LHCN-M2 (cell line): ENCODE results near the gene ARPC4. TPM values are rescaled to one million over a fixed set of nuclear protein-coding genes. Genes with fewer than 3 reads are reported as not detected.
A peak's percentile ranks its signal among the peaks of the same experiment; 100 is the strongest.

ENCODE experiments used
- DNase-seq: peaks from one replicate; pipeline ENCODE4 v3.0.0-alpha.2; 2012; ENCODE audit warnings: low read depth
- total RNA-seq: library from RNA; depleted of rRNA; stranded (reverse); fragments of >200 nt; gene quantifications from 2 replicates; pipeline ENCODE4 v1.2.3, GENCODE V29; 2014

ARPC4 gene
- total RNA-seq, 1 experiment from 2014 or later = 310 TPM

DNA sequence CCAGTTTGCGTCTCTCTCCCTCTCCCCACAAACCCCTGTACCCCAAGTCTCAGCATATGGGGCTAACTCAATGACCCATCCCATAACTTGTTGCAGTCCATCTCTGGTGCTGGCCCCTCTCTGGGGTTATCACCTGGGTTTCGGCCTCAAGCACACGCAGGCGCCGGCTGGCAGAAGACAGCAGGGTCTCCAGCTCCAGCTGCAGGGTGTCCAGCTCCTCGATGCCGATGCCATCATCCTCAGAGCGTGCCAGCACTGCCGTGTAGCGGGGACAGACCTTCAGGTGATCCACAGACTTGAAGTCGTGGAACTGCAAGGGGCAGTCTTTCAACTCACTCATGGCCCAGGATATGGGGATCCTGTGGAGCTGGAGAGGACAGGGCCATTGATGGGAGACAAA is 1.8 kb upstream of the ARPC4 start:
- DNase-seq = no peak

DNA sequence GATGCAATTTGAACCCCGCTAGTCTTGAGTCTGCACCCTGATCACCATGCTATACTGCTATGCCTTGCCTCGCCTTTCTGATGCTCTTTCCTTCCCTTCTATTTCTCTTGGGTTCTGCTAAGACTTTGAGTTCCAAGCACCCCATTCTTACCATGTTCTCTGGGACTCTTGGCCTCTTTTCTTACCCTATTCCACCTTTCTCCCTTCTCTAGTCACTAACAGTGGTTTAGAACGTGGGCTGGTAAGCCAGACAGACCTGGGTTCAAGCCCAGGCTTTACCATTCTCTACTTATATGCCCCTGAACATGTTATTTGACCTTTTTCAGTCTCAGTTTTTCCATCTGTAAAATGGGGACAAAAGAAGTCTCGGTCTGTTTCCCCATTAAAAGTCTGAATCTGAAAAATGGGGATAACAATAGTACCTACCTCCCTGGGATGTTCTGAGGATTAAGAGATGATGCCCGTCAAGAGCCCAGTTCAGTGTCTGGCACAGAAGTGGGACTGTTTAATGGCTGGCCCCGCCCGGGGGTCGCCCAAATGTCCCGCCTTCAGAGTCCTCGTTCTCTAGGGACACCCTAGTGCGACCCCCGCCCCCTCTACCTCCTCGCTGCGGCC is 985 bp upstream of the ARPC4 start:
- no peak for DNase-seq

DNA sequence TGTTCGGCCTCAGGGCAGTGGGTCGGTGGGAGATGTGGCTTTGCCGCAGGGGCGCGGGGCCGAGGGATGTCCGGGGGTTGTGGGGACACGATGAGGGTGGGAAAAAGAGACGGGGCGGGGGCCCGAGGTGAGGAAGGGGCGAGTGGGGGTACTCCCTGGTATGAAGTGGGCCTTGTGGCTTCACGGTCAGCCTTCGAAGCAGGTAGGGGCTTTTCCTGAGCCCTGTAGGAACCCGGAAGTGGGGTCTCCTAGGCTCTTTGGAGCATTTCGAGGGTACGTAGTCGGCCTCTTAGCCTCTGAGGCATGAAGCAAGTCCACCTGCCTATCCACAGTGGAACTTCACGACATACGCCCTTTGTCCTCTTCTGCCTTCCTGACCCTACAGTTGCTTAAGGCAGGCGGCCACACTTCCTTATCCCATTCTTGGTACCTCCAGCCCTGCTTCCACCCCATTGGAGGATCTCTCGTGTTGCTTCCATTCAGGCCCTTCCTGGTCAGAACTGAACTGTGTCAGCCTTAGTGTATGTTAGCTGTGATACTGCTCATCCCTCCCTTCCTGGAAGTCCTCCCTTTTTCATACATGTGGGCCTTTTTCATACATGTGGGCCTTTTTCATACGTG is 389 bp downstream of the ARPC4 start:
- DNase-seq = peak; percentile 36

DNA sequence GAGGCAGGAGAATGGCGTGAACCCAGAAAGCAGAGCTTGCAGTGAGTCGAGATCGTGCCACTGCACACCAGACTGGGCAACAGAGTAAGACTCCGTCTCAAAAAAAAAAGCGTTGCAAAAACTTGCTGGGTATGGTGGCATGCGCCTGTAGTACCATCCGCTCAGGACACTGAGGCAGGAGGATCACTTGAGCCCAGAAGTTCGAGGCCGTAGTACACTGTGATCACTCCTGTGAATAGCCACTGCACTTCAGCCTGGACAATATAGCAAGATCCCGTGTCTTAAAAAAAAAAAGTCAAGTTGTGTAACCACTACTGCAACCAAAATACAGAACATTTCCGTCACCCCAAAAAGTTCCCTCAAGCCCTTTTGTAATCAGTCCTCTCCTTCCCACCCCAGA is 1.5 kb downstream of the ARPC4 start:
- no peak for DNase-seq

DNA sequence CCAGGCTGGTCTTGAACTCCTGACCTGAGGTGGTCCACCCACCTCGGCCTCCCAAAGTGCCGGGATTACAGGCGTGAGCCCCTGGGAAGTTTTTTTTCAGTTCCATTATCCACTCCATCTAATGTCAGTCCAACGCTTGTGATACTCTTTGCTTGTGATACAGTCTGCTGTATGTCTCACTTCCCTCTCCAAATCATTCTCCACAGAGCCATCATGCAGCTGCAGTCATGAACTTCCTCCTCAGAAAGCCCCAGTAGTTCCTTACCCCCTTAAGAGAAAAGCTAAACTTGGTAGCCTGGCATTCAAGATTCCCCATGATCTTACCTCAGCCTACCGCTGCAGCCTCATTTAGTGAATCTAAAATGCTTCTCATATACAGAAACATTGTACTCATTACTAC is 2.3 kb downstream of the ARPC4 start:
- no peak for DNase-seq

DNA sequence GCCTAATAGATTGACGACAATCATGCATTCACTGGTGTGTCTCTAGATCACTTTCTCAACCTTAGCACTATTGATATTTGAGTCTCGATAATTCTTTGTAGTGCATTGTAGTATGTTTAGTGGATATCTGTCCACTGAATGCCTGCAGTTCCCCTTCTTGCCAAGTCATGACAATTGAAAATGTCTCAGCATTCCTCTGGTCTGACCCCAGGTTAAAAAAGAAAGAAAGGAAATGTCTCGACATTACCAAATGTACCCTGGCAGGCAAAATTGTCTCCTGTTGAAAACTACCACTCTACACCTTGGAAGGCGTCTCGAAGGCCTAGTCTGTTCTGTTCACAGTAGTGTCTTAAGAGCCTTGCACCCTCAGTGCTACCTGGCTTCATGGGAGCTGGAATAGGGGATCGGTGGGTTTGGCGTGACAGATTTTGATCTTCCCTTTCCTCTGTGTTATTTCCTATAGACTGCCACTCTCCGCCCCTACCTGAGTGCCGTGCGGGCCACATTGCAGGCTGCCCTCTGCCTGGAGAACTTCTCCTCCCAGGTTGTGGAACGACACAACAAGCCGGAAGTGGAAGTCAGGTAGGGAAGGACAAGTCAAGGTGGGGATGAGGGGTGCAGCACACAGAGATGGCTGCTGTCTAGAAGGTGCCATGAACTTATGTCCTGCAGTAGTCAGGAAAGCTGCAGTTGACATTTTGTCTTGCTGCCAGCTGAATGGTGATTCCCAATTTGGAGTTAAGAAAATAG is 4.5 kb downstream of the ARPC4 start:
- DNase-seq = no peak

DNA sequence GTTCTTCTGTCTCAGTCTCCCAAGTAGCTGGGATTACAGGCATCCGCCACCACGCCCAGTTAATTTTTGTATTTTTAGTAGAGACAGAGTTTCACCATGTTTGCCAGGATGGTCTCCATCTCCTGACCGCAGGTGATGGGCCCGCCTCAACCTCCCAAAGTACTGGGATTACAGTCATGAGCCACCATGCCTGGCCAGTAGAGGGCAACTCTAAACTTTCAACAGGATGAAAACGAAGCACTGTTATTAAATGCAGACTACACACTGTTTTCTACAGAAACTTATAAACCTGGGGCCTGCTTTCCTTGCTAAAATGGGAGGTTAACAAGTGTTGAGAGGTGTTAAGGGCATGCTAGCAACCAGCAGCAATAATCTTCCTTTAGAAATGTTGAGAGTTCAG is 7.6 kb downstream of the ARPC4 start:
- DNase-seq = no peak

DNA sequence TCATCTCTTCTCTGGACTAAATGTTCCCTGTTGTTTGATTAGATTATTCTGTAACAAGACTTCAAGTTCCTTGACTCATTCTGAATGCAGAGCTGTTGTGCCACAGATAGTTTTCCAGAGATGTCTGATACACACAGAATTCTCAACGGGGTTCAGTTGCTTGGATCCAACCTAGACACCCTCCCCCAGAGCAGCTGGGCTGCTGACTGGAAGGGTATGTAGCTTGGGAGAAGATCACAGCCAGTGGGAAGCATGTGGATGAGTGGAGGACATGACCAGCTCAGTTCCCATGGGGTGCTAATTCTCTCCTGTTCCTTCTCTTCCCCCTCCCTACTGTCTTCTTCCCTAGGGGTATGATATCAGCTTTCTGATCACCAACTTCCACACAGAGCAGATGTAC is 10.6 kb downstream of the ARPC4 start:
- DNase-seq = peak; percentile 13

DNA sequence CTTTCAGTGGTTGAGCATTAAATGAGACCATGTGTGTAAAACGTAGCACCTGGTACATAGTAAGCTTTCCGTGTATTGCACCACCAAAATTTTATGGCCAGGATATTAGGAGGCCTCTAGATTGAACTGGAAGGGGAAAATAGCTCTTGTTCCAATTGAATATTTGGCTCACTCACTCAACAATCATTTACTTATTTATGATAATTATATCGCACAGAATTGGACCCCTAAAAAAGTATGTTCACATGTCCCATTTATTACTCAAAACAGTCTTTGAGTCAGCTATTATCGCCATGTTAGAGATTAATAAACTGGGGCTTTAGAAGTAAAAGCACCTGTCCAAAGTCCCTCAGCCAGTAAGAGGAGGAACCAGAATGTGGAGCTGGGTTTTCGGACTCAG is 12.1 kb downstream of the ARPC4 start:
- no peak for DNase-seq

DNA sequence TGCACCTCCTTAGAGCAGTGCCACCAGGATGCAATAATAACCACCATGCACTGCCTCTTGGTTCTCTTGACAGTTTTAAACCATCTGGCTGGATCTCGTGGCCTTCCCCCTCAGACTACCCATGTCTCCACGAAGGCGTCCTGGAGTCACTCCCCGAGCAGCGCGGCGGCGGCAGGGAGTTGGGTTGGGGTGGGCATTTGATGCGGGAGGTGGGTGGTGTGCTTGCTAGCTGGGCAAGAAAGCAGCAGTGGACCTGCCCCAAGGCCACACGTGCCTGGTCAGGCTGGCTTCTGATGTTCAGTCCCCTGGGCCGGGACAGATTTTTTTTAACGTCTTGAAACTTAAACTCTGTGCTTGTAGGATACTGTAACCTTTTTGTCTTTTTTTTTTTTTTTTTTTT is 13.3 kb downstream of the ARPC4 start:
- no peak for DNase-seq

DNA sequence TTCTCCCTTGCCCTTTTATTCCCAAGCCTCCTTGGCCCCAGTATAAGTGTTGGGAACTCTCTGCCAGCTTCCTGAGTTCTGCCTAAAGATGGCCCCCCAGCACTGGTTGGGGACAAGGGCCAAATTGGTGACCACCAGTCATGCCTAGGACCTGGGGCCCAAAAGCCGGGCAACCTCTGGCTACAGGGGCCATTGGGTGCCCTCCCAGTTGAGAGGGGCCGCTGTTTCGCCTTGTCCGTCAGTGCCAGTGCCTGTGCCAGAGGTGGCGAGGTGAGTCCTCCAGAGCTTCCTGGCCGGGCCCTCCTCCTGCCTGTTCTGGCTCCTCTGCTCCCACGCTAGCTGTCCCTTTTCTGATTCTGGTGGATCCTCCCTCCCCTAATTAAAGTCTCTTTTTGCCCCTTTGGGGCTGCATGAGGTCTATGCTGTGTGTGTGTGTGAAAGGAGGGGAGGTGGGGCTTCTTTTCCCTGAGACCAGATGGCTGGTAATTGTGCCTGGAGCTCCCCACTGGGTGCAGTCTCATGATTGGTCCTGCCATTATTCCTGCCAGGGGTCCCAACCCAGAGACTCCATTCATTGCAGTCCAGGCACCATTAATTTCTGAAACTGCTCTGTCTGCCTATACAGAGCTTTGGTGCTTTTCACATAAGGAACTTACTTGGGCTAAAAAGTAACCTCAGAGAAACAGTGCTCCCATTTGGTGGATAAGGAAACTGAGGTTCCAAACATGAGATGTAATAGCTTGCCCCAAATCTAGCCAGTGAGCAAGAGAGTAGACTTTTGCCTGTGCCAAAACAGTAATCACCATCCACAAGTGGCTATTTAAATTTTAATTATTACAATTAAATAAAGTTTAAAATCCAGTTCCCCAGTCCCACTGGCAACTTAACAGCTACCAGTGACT is 14.1 kb downstream of the ARPC4 start:
- DNase-seq = no peak

DNA sequence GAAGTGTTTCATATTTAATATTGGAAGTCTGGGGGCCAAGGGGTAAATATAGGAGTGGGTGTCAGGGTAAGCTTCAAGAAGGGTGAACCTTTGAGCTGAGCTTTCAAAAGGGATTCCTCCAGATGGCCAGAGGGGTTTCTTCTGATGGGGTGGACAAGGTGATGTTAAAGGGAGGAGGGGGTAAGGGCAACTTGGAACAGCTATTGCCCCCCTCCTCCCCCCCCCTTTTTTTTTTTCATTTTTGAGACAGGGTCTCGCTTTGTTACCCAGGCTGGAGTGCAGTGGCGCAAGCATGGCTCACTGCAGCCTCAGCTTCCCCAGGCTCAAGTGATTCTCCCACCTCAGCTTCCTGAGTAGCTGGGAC is 15.1 kb downstream of the ARPC4 start:
- DNase-seq = no peak

DNA sequence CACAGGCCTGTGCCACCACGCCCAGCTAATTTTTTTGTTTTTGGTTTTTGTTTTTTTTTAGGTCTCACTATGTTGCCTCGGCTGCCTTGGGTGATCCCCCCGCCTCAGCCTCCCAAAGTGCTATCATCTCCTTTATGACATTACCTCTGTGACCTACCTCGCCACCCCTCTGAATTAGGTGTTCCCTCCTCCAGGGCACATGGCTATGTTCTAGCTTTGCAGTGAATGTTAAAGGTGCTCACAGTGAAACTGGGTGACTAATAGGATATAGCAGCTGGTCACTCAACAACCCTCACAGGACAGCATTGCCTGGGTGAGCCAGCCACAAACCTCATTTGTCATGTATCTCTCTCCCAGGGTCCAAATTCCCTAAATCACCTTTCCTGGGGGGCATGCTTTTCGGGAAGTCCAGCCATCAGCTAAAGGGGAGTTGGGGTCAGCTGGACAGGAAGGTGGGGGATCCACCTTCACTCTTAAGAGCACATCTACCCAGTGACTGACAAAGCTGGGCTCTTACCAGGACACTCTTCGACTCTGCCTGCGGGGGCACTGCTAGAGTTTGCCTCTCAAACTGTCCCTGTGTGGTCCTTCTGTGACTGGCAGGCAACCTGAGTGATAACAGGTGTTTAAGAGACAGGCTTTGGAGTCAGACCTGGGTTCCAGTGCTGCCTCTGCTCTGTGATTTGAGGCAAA is 15.6 kb downstream of the ARPC4 start:
- peak; percentile 77 for DNase-seq

DNA sequence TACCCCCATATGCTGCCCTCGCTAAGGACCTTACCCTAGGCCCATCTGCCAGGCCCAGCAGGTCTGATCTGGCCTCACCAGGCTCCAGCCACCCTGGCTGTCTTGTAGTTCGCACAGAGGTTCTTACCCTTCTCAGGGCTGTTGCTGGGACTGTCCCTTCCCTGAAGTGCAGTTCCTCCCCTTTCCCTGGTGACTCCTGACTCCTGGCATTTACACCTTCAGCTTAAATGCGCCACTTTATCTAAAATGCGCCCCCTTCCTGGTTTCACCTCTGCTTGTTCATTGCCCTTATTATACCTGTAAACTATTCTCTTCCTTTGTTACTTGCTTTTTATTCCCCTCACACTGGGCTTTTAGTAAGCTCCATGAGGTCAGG is 16.3 kb downstream of the ARPC4 start:
- DNase-seq = no peak

DNA sequence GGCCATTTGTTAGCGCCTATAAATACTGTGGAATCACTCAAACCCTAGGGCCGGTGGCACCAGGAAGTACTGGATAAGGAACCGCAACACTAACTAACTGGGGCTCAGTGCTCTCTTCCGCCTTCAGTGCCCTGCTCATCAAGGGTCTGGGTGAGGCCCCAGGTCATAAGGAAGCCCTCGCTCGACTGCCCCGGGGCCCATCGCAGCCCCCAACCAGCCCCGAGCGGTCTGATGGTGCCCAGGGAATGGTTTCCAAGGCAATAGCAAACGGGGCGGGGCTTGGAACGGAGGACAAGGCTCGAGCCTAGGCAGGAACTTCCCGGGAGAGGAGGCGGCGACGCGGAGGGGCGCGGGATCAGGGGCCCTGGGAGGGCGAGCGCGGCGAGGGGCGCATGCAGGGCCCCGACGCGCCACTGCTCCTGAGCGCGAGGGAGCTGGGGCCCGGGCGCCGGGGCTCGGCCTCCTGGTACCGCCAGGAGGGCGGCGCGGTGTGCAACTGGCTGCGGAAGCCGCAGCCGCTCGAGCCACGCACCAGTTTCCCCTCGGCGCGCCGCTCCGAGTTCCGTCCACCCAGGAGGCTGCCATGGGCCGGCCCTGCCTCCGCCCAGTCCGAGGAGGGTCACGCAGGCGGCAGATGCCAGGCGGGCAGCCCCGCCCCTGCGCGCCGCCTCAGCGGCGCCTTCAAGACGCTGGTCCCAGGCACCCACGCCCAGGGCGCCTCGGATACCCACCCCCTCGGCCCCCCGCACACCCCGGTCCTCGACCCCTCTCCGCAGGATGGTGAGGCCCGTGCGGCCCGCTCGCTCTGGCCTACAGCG is 16.9 kb downstream of the ARPC4 start, which contains the start of gene TTLL3:
Gene TTLL3 (plus strand): TSS at position 648 of the 818 bp plus-strand sequence. CDS start 400 bp downstream, outside the sequence.
- peak; percentile 60 for DNase-seq

DNA sequence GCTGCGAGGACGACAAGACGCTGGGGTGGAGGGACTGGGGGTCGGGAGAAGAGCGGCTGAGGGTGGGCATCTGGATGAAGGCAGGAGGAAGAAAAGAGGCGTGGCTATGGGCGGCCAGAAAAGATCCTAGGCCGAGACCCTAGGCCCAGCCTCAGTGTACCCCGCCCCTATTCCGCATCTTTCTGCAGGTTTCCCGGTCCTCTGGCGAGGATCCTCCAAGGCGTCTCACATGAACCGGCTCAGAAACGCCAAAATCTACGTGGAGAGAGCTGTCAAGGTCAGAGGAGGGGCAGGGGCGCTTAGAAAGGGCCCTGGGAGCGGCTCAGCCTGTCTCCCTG is 17.5 kb downstream of the ARPC4 start:
- peak; percentile 6 for DNase-seq

DNA sequence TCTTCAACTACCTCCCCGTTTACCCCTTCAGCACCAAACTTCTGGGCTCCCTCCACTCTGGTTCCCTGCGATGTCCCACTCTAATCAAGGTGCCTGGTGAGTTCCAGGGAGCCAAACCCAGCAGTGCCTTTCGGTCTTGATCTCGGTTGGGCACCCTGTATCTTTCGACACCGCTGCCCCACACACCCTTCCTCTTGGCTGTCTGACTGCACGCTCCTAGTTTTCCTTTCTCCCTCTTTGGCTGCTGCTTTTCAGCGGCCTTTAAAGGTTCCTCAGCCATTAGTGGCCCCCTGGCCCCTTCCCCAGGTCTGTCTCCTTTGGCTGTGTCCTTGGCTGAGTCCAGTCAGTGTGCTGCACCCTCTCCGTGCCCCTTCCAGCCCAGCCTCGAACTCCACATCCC is 18.0 kb downstream of the ARPC4 start:
- no peak for DNase-seq

DNA sequence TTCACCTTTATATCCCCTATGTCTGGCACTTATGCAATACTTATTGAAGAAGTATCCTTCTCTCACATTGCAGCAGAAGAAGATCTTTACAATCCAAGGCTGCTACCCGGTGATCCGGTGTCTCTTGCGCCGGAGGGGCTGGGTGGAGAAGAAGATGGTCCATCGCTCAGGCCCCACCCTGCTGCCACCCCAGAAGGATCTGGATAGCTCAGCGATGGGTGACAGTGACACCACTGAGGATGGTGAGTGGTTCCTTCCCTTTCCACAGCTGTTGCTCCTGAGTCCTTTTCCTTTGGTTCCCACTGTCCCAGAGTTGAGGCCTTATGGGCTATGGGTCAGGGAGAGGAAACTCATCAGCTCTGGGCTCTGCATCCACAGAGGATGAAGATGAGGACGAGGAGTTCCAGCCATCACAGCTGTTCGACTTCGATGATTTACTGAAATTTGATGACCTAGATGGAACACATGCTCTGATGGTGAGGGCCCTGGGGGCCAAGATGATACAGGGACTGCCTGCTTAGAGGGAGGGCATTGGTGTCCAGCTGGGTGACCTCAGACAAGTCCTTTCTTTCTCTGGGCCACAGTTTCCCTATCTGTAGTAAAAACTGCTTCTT is 20.1 kb downstream of the ARPC4 start:
- DNase-seq = peak; percentile 11

DNA sequence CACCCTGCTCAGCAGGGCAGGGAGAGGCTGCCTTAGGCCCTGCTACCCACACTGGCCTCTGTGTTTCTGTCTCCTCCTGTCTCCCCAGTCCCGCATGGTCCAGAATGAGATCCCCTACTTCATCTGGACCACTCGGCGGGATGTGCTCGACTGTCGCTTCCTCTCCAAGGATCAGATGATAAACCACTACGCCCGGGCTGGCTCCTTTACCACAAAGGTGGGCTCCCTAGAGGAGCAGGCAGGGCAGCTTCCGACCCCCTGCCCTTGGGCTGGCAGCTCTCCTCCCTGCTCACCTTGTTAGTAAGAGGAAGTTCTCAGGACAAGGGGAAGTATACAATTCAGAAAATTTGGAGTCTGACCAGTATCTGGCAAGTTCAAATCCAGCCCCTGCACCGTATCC is 23.1 kb downstream of the ARPC4 start:
- DNase-seq = no peak

DNA sequence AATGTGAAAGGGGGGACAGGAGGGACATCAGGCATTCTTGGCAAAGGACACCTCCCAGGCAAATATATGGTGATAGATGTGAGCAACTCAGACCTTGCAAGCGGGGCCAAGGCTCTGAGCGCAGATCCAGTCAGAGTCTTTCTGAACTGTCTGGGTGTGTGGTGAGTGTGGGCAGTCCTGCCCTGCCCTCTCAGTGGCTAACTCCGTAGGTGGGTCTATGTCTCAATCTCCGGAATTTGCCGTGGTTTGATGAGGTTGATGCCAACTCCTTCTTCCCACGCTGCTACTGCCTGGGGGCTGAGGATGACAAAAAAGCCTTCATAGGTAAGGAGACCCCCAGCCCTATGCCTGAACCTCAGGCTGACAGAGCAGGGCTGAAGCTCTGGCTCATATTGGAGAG is 24.6 kb downstream of the ARPC4 start:
- no peak for DNase-seq
